GM21717 (cell line): ENCODE measurements around the gene TNFAIP8.

Source experiments
- ATAC-seq: cut with Tn5 transposase; IDR thresholded peaks from one replicate; pipeline ENCODE4 v1.9.1; 2021; ENCODE audit warnings: mild to moderate bottlenecking, moderate library complexity; ENCODE audit not compliant: unreplicated experiment

The TNFAIP8 gene

DNA sequence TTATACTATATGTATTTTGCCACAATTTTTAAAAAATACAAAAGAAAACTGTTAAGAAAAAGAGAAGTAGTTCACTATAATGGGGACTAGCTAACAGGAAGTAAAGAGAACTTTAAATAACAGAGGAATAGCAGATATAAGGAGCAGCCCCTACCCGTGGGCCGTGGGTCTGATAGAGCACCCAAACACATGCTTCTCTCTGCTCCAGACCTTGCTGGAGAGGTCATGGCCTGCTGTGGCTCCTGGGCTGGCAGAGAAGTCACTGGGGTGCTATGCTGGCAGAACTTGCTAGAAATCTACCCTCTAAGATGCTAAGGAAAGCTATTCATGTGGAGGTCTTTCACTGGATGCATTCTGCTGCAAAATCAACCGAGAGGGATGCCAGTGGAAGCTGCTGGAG lies 10.0 kb upstream of the TNFAIP8 start:
- ATAC-seq = no peak

DNA sequence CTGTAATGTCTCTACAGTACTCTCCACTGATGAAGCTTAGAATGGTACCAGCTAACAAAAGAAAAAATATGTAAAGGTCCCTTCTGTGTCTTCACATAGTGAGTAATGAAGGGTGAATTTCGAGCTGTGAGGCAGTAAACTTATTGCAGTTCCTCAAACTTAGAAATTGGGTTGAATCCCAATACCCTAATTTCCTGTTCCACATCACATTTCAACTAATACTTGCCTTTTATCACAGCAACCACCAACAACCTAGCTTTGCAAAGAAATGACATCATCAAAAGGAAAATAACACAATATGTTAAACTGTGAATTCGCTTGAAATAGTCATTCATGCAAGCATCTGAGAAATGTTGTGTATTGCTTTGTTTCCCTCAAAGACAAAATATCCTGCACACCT lies 9.4 kb upstream of the TNFAIP8 start:
- ATAC-seq = no peak

DNA sequence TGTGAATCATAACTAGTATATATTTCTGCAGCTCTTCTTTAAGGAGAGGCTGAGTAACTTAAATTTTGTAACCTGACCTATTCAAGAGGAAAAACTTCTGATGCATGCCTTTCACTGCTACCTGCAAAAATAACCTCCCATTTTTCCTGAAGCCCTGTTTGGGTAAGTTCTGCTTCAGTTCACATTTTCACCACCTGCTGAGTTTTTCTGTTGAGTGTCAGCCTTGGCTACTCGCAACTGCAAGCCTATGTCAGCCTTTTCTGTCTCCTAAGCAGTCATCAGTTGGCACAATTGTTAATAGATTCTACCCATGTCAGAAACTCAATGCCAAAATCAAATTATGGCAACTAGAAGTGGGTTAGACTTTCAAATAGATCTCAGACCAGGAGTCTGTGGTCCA lies 8.2 kb upstream of the TNFAIP8 start:
- ATAC-seq = no peak

DNA sequence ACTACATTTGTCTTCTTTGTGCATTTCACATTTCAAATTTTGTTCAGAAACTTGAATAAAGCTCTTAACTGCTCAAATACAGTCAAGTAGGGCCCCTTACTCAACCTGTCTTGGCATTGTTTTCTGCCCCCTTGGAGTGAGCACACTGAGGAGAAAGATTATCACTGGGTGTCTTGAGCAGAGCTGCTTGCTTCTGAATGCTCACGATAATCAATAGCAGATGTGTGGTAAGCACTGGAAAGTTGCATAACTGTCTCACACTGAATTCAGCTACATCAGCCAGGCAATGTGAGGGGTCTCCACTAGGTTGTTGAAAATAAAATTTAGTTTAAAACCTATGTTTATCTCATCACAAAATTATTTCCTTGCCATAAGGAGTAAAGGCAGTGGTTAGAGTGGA lies 7.8 kb upstream of the TNFAIP8 start:
- no peak for ATAC-seq

DNA sequence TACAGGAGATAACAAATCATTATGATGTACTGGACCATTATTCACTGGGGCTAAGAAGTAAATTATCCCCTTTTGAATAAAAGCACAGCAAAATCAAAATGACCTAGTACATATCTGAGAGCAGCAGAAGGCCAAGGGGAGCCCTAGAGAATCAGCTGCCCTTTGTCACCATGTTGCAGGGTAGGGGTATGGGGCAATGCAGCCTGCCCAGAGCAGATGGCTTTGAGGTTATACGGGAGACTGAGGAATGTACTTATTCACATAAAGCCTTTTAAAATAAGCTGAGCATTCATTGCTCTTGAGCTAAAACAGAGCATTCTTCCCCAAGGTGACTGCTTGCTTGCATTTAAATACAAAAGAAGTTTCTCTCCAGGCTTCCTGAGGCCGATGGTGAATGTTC lies 2.6 kb upstream of the TNFAIP8 start:
- no peak for ATAC-seq

DNA sequence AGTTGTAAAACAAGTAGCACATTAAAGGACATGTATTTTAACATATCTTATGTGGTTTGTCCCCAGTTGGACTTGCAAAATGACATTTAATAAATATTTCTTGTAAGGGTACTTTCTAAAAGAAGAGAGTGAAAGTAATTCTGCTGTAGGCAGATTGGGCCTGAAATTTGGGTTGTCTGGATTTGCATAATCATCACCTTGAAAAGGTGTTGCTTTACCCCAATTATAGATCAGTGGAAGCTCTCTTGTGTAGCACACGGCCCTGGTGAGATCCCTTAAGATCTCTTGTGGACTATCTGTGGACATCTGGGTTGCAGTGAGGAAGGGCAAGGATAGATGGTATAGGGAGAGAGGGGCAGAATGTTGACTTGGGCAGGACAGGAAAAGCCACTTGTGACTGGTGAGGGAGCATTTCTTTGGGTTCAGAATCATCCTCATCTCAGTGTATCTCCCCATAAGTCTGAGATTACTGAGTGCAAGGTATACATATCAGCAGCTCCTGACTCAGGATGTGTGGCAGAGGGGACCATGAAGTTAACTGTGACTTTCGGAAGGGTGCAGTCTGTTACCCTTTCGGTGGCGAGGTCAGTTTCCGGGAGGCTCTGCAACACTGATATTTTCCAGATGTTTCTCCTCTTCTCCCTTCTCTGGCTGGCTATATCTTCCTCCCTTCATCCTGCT lies 2.0 kb upstream of the TNFAIP8 start:
- ATAC-seq = peak; percentile 66

DNA sequence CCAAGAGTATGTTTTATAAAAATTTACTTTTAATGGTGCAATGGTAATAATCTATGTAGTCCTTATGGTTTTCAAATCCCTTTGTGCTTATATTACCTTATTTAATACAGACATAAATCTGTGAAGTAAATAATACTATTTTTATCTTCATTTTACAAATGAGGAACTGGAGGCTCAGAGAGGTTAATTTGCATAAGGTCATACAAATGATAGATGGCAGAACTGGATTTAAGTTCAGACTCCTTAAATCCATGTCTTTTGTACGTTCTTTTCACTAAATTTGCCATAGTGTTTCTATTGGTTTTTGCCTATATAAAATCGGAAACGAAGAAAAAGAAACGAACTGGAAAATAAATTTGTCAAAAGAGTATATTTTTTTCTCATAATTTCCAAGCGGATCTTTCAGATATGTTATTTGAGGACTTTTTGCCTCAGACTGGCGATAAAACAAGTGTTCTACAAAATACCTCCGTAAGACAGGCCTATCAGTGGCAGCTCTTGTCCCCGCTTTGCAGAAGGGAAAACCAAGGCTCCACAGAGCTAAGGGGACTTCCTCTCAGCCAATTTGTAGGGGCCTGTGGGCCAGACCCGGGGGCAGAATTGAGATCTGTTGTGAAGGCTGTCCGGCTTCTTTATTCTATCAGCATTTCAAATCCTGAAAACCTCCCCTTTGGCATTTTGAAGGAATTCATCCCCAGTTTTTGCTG lies 1.1 kb upstream of the TNFAIP8 start:
- ATAC-seq = no peak

DNA sequence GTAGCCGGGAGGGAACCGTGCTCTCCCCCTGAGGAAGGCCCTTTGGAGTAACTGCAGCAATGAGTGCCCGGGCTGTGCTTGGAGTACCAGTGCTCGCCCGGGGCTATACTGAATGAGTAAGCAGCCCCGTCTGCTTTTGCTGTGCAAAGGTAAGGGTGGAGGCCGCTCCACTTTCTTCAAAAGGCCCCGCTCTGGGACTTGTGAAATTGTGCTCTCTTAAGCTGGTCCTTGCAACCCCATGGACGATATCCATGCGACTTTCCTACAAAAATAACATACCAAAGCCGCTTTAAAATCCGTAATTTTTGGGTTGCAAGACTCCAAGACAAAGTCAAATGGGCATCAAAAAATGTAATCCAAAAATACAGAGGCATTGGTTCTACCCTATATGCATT lies 578 bp upstream of the TNFAIP8 start:
- ATAC-seq = no peak

DNA sequence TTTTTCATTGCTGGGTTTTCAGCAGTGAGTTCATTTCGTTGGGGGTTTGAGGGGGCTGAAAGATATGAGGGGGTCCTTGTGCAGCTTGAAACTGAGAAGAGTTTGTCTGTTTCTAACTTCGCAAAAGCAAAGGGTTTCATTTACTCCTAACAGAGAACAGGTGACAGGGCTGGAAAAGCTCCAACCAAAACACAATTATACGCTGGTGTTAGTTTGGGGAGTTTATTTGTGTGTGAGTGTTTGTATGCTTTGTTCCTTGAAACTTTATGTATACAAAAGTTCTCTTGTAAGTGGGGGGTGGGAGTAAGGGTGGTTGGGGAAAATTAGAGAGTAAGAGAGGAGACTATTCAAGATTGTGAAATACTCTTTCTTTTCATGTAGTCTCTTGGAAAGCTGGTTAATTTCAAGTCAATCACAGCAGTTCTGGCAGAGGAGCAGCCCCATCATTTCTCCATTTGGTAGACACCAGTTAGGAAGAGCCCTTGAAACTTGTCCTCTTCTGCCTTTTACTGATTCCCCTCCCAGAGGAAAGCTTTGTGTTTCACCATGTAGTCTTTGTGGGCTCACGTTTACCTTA lies 881 bp downstream of the TNFAIP8 start:
- ATAC-seq = no peak

DNA sequence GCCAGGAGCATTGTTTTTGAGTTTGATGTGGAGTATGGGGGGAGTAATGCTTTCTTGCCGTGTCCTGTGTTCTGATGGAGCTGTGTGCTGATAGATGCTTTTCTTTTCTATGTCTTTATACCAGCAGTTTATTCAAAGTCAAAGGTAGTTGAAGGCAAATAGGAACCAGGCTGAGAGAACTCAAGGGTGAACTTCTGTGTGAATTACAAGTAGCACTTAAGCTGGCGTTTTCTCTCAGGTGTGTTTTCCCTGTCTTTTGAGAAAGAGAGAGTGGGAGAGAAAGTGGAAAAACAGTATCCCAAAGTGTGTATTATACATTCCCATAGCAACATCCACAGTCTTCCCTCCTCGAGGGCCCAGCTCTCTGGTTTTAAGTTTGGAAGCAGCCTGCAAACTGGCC lies 1.5 kb downstream of the TNFAIP8 start:
- ATAC-seq = no peak

DNA sequence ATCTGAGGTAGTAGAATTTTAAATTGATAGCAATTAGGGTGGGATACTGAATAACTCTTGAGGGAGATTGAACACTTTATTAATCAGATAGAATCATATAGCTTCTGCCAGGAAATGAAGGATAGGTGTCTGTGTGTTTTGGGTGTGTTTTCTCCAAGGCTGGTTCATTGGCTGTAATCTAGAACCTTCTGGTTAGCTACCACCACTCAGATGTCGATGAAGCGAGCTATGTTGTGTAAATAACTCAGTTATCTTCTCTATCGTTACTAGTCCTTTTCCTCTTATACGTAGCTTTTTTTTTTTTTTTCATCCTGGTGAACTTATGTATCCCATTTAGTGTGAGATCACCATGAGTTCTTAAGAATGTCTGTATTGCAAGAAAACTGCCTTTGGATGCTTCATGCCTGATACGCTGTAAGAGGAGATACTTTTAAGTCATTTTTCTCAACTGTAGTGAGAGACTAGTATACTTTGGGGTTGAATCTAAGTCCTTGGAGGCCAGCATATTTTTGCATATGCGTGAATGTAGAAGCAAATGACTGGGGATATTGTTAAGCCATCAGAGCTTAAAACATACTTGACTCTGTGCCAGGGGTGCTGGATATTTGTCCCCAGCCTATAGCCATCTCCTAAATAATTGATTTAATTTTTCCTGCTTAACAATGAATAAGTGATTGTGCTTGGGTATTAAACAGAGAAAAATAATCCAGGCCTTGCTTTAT lies 2.1 kb downstream of the TNFAIP8 start:
- ATAC-seq = no peak

DNA sequence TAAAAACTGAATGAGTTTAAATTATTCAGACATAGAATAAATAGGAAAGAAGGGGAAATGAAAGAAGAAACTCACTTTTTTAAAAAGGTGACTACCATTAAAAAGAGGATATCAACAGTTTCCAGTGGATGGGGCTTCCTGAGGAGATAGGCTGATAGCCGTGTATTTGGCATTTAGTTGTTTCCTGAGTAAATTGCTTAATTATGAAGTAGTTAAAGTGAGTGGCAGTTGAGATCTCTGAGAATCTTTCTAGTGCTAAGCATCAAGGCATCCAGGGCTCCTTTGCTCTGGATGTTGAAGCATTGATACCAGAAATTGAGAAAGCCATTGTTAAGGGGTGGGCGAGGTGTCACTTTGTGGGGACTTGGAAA lies 2.7 kb downstream of the TNFAIP8 start:
- no peak for ATAC-seq

DNA sequence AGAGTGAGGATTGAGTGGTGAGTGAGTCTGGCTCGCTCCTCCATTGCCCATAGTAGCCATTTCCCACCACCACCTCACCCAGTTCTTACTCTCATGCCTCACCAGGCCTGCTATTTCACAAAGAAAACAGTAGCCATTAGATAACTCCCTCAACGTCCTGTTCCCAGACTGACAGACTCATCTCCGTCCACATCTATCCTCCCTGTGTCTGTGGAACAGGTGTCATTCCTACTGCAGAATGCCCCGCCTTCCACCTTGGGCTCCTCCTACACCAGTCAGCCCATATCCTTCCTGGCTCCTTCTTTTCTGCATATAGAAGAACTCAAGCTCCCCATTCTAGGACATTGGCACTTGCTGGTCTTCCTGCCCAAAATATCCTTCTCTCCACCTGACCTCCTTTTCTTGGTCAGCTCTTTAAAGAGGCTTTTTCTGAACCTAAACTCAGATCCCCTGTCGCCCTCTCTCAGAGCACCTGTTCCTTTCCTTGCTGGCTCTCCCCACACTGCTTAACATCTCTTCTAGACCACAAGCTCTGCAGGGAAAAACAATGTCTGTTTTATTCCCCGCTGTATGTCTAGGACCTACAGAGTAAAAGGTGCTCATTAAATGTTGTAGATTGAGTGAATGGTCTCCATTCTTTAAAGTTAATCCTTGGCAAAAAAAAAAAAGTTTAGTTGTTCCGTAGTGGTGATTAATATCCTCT lies 3.2 kb downstream of the TNFAIP8 start:
- no peak for ATAC-seq

DNA sequence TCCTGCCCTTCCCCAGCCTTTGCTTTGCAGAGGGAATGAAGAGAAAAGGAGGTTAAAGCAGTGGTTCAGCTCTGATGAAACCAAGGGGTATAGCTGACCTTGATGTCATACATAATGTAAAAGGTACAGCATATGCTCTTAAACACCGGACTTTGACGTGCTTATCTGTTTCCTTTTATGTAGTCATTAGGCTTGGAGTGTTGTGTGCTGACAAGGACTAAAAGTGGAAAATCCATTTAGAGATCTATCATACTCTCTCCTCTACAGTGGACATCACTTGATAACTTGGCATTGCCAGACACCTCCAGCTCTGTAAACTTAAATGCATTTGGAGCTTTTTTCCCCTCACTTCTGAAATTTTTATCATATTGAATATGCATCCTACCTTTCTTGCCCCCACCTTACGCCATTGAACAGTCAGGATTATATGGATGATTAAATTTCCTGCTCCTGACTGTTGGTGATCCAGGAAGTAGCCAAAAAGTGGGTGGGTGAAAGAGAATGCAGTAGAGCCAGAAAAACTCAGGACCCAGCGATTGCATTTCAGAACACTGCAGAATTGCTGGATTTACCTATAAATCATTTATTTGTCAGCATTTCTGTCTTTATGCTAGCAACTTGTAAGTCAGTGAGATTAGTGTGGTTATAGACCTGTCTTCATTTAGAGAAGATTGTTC lies 4.1 kb downstream of the TNFAIP8 start:
- ATAC-seq = no peak

DNA sequence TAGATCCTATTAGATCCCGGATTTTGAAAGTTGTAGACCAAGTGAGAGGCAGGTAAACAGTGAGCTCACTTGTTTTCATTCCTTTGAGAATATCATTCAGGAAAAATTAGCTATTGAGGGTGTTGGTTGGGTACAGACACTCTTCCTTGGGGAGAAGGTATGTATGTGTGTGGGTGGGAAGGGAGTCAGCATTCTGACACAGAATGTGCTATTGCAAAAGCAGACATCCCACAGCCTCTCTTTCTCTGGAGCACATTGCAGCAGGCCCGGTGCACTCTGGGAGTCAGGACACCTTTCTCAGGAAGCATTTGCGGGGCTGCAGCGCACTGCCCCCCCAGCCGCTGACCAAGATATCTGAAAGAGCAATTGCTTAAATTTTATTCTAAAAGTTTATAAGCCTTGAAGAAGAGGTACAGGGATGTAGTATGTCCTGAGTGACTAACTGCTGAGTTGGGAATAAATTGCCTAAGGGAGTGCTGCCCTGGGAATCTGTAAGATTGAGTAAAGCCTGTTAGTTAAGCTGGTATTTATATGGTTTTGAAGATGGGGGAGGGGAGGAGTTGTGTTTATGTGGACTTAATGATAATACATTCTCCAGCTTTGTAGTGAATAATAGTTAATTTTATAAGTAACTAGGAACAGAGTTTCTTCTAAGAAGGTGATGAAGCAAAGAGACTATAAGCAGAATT lies 5.2 kb downstream of the TNFAIP8 start:
- no peak for ATAC-seq

DNA sequence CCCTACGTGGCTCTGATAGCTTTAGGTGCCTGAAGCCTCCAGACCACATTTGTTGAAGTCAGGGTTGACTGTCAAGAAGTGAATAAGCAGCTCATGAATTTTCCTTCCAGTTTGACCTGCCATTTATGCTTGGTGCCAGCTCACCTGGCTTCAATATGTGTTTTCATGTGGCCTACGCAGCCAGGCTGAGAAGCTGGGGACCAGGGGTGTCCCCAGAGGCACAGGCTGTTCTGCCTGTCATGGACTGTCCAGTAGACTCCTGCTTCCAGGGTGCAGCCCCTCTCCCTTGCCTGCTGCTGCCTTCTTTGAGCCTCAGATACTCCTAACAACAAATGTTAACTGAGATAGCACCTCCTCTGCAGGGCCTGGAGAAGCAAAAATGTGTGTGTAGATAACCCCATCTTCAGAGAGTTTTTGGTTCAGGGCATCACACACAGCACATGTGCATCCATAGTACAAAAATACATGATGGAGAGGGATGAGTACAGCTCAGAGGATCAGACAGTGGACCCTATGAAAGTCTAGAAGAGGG lies 5.8 kb downstream of the TNFAIP8 start:
- no peak for ATAC-seq

DNA sequence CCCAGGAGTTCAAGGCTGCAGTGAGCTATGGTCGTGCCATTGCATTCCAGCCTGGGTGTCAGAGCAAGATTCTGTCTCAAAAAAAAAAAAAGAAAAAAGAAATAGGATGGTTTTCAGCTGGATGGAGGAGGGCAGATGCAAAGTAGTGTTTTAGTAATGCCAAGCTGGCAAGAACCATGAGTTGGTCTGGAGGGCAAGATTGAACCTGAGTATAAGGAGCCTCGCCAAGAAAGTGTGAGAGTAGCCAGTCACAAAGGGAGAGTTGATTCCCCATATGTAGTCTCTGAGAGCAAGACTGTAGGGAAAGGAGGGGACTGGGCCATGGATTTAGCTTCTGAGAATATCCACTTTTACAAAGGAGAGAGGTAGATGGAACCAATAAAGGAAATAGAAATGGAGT lies 6.9 kb downstream of the TNFAIP8 start:
- ATAC-seq = no peak

DNA sequence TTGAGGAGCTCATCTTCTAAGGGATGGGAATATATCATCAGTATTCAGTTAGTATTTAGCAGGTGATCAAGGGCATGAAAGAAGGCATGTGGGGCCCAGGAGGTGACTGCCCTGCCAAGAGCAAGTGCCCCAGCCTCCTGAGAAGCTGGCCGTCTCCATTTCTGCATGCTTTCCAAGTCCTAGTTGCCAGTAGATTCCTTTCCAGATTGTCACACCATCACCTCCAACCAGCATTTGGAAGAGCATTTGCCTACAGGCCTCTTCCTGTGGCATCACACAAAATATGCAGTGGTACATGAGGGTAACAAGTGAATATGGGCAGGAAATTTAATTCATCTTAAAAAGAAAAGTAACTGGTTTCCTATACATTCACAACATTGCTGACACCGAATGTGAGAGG lies 7.5 kb downstream of the TNFAIP8 start:
- no peak for ATAC-seq

DNA sequence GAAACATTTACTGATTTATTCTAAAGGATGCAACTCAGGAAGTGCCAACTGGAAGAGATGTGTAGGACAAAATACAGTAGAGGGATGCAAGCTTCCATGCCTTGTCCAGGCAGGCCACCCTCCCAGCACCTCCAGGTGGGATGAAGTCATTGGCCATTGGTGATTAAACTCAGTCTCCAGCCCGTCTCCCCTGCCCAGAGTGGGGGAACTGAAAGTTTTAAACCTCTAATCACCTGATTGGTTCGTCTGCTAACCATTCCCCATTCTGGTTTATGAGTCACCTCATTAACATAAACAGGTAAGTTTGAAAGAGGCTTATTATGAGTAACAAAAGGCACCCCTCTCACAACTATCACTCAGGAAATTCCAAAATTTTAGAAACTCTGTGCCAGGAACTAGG lies 8.1 kb downstream of the TNFAIP8 start:
- ATAC-seq = peak; percentile 30
